Osteoblast (primary cell): Measurements from ENCODE around the gene RPAP3. TPM values are rescaled to one million over a fixed set of nuclear protein-coding genes. Genes with fewer than 3 reads are reported as not detected.
A peak's percentile ranks its signal among the peaks of the same experiment; 100 is the strongest.

Experiments used
- DNase-seq: peaks from one replicate; pipeline ENCODE4 v3.0.0; 2011; ENCODE audit warnings: low spot score, mixed read lengths; ENCODE audit not compliant: insufficient read length; ENCODE audit errors: missing footprints
- H2AFZ ChIP-seq: 2 replicates; pipeline ENCODE4 v1.6.0; 2011; ENCODE audit warnings: mild to moderate bottlenecking, low read length
- H3K27ac ChIP-seq: 2 replicates; pipeline ENCODE4 v1.5.1; 2011; ENCODE audit warnings: mild to moderate bottlenecking, low read depth, low read length, moderate library complexity
- H3K27me3 ChIP-seq: 2 replicates; pipeline ENCODE4 v1.6.0; 2012; ENCODE audit warnings: mild to moderate bottlenecking, control low read depth, inconsistent platforms, low read length, moderate library complexity; ENCODE audit not compliant: insufficient read depth
- H3K36me3 ChIP-seq: 2 replicates; pipeline ENCODE4 v1.5.1; 2011; ENCODE audit warnings: mild to moderate bottlenecking, low read length, control low read depth, moderate library complexity; ENCODE audit not compliant: insufficient read depth
- H3K4me1 ChIP-seq: 2 replicates; pipeline ENCODE4 v1.5.1; 2011; ENCODE audit warnings: mild to moderate bottlenecking, low read length, control low read depth, moderate library complexity; ENCODE audit not compliant: insufficient read depth
- H3K4me2 ChIP-seq: 2 replicates; pipeline ENCODE4 v1.6.0; 2011; ENCODE audit warnings: mild to moderate bottlenecking, low read length; ENCODE audit not compliant: insufficient read depth
- H3K4me3 ChIP-seq: fragments of 200-600 bp; sonication (generic); 3 replicates; pipeline ENCODE4 v1.5.1; 2012; ENCODE audit warnings: mild to moderate bottlenecking, low read length, inconsistent platforms; ENCODE audit not compliant: insufficient read depth
- H3K79me2 ChIP-seq: 2 replicates; pipeline ENCODE4 v1.6.0; 2012; ENCODE audit warnings: mild to moderate bottlenecking, low read length, control low read depth, inconsistent platforms; ENCODE audit not compliant: insufficient read depth
- H3K9me3 ChIP-seq: 2 replicates; pipeline ENCODE4 v1.5.1; 2011; ENCODE audit warnings: low read depth, low read length, control low read depth
- H4K20me1 ChIP-seq: 2 replicates; pipeline ENCODE4 v1.6.0; 2012; ENCODE audit warnings: mild to moderate bottlenecking, low read length, control low read depth; ENCODE audit not compliant: insufficient read depth
- total RNA-seq: library from RNA; depleted of rRNA; stranded (reverse); fragments of >200 nt; gene quantifications from 2 replicates; pipeline ENCODE4 v1.2.3, GENCODE V29; 2012
- TF ChIP-seq, protein P1 (sequence below): IDR thresholded peaks from 2 replicates; pipeline ENCODE4 v1.5.1; 2011; ENCODE audit warnings: mild to moderate bottlenecking, low read depth, low read length, moderate library complexity; ENCODE audit errors: extremely low read depth

RPAP3 gene
- total RNA-seq, 1 donor = 15.6 TPM

DNA sequence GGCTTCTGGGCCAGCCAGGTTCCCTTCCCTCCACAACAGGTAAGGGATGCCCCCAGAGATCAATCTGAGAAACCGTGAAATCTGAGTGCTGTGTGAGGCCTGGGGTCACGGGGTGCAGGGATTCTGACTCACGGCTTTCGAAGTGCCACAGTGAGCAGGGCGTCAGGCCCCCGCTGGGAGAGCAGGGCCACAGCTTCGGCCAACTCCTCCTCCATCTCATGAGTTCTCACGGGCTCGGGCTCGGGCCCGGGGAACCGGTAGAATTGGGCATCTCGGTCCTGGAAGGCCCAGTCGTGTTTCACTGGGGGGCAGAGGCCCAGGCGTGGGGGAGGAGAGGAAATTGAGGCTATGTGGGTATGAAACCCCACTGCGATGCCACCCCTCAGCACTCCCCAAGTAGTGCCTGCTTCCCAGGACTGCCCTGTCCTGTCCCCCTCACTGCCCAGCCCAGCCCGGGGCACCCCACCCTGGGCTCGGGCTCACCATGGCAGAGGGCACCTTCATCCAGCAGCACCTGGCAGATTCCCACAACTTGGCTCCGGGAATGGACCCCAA is 45.2 kb upstream of the RPAP3 start:
- peaks cover 27% of the 10 kb centered on the region for H3K4me1 ChIP-seq
- H3K9me3 ChIP-seq = no peaks in the 10 kb centered on the region
- H3K4me2 ChIP-seq = no peak overlapping the region
- no peak overlapping the region for H3K4me3 ChIP-seq
- no peak overlapping the region for H2AFZ ChIP-seq
- no peak overlapping the region for H3K27ac ChIP-seq
- DNase-seq = peak; percentile 66
- H4K20me1 ChIP-seq = no peaks in the 10 kb centered on the region
- H3K27me3 ChIP-seq = no peaks in the 10 kb centered on the region
- H3K36me3 ChIP-seq = no peaks in the 10 kb centered on the region
- TF ChIP-seq, protein P1, sequence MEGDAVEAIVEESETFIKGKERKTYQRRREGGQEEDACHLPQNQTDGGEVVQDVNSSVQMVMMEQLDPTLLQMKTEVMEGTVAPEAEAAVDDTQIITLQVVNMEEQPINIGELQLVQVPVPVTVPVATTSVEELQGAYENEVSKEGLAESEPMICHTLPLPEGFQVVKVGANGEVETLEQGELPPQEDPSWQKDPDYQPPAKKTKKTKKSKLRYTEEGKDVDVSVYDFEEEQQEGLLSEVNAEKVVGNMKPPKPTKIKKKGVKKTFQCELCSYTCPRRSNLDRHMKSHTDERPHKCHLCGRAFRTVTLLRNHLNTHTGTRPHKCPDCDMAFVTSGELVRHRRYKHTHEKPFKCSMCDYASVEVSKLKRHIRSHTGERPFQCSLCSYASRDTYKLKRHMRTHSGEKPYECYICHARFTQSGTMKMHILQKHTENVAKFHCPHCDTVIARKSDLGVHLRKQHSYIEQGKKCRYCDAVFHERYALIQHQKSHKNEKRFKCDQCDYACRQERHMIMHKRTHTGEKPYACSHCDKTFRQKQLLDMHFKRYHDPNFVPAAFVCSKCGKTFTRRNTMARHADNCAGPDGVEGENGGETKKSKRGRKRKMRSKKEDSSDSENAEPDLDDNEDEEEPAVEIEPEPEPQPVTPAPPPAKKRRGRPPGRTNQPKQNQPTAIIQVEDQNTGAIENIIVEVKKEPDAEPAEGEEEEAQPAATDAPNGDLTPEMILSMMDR = no peak
- no peaks in the 10 kb centered on the region for H3K79me2 ChIP-seq

DNA sequence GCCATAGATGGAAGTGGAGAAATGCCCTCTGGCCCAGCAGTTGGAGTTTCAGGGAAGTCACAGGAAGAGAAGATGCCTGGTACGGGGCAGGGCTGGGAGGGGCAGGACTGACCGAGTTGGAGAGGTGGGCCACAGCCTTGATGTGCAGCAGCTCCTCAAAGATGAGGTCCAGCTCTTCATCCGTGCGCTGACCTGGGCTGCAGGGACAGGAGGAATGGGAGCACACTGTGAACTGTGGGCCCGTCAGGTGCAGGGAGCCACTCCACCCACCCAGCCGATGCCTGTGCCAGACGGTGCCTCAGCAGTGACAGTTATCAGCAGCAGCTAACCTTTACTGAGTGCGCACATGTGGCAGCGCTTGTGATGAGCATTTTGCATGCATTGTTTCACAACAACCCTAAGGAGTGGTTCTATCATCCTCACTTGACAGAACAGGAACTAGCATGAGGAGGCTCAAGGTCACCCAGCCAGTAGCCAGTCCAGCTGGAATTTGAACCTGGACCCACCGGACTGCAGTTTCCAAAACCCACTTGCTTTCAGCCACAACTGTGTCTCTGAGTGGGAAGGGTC is 44.5 kb upstream of the RPAP3 start:
- H3K27me3 ChIP-seq = no peaks in the 10 kb centered on the region
- no peaks in the 10 kb centered on the region for H3K79me2 ChIP-seq
- no peak overlapping the region for H3K27ac ChIP-seq
- peak; percentile 61 for DNase-seq
- H2AFZ ChIP-seq = no peak overlapping the region
- H3K4me3 ChIP-seq = no peak overlapping the region
- no peak overlapping the region for H3K4me2 ChIP-seq
- H3K9me3 ChIP-seq = no peaks in the 10 kb centered on the region
- no peaks in the 10 kb centered on the region for H4K20me1 ChIP-seq
- H3K4me1 ChIP-seq = peaks cover 27% of the 10 kb centered on the region
- TF ChIP-seq, protein P1 = no peak
- H3K36me3 ChIP-seq = no peaks in the 10 kb centered on the region

DNA sequence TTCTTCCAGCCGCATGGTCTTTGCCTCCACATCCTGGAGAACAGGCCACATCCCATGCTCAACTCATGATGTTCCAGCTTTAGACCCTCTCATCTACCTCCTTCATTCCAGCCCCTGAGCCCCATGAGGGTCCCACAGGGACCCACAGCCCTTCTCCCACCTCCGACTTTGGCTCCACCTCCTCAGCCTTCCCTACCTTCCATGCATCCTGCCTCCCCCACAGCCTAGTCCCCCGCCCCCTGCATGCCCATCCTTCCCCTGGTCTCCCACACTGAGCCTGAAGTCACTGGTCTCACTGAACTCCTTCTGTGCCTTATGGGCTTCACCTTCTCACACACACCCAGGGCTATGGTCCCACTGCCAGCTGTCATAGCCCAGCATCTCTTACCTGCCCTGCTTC is 43.1 kb upstream of the RPAP3 start:
- DNase-seq = peak; percentile 15
- no peak overlapping the region for H3K27ac ChIP-seq
- H3K9me3 ChIP-seq = no peaks in the 10 kb centered on the region
- TF ChIP-seq, protein P1 = no peak
- no peak overlapping the region for H3K4me2 ChIP-seq
- H2AFZ ChIP-seq = no peak overlapping the region
- no peaks in the 10 kb centered on the region for H3K27me3 ChIP-seq
- peaks cover 18% of the 10 kb centered on the region for H3K4me1 ChIP-seq
- H3K79me2 ChIP-seq = no peaks in the 10 kb centered on the region
- no peaks in the 10 kb centered on the region for H3K36me3 ChIP-seq
- H3K4me3 ChIP-seq = no peak overlapping the region
- H4K20me1 ChIP-seq = no peaks in the 10 kb centered on the region

DNA sequence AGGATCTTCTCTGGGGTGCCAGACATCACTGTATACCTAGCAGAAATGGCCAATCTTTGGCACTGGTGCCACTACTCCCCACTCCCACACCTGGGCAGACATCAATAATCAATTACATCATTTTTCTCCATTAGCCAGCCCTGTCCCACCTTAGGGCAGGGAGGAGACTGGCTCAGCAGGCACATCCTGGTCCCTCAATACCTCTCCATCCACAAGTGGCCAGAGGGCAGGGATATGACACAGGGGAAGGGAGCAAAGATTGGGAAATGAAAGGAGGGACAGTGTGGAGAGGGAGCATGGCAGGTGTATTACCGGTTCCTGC is 42.6 kb upstream of the RPAP3 start:
- H3K4me2 ChIP-seq = no peak overlapping the region
- TF ChIP-seq, protein P1 = no peak
- no peaks in the 10 kb centered on the region for H3K36me3 ChIP-seq
- H2AFZ ChIP-seq = no peak overlapping the region
- no peaks in the 10 kb centered on the region for H4K20me1 ChIP-seq
- no peaks in the 10 kb centered on the region for H3K27me3 ChIP-seq
- H3K9me3 ChIP-seq = no peaks in the 10 kb centered on the region
- no peak overlapping the region for H3K4me3 ChIP-seq
- DNase-seq = peak; percentile 65
- no peaks in the 10 kb centered on the region for H3K79me2 ChIP-seq
- no peak overlapping the region for H3K27ac ChIP-seq
- peaks cover 14% of the 10 kb centered on the region for H3K4me1 ChIP-seq
